ENCODE results near the gene CD93.

Gene CD93

GRCh38 chr20:23083553-23084220, 2.4 kb downstream of the CD93 start:
- Mint-ChIP-seq H3K27ac (peak overlapping the region; percentile 50), H3K4me3 (no peak overlapping the region), H3K36me3 (no peaks in the 10 kb centered on the region), H3K4me1 (peaks cover 22% of the 10 kb centered on the region), H3K9me3 (no peaks in the 10 kb centered on the region)
- no peak for DNase-seq (ENCODE audit: low spot score in 2 of 2)
- ATAC-seq: no peak

- Mint-ChIP-seq H3K4me3 (no peak overlapping the region), H3K9me3 (no peaks in the 10 kb centered on the region), H3K4me1 (peaks cover 22% of the 10 kb centered on the region), H3K36me3 (no peaks in the 10 kb centered on the region), H3K27ac (no peak overlapping the region)
- no peak for DNase-seq (ENCODE audit: low spot score in 2 of 2)
- ATAC-seq: no peak
These were observed 3.1 kb downstream of the CD93 start for GRCh38 chr20:23082846-23083552.

- Mint-ChIP-seq H3K27ac (no peak overlapping the region), H3K4me3 (no peak overlapping the region), H3K36me3 (no peaks in the 10 kb centered on the region), H3K4me1 (peaks cover 15% of the 10 kb centered on the region), H3K9me3 (no peaks in the 10 kb centered on the region)
- no peak for DNase-seq (ENCODE audit: low spot score in 2 of 2)
- ATAC-seq: no peak
These were observed 4.8 kb downstream of the CD93 start for GRCh38 chr20:23081263-23081819.

DNA sequence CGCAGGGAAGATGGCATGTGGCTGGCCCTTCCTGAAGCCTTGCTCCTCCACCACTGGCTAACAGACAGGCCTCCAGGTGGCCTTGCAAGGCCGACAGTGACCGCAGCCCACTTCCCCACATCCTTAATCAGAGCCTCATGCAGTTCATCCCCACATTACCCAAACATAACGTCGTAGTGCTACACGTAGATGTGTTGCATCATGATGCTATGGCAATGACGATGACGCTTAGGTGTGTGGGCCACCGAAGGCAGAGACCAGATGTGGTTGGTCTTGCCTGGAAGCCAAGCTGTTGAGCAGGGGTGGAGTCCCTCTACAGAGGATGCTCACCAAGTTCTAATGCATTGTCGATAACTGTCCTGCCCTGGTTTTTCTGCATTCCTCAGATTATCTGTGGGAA, 5.6 kb downstream of the CD93 start:
- H3K4me3 Mint-ChIP-seq: no peak overlapping the region
- ATAC-seq: no peak
- no peak for DNase-seq (ENCODE audit: low spot score in 2 of 2)
- H3K36me3 Mint-ChIP-seq: no peaks in the 10 kb centered on the region
- H3K9me3 Mint-ChIP-seq: no peaks in the 10 kb centered on the region
- H3K27ac Mint-ChIP-seq: no peak overlapping the region
- H3K4me1 Mint-ChIP-seq: peaks cover 11% of the 10 kb centered on the region

GRCh38 chr20:23079926-23080325, 6.2 kb downstream of the CD93 start:
- Mint-ChIP-seq H3K9me3 (no peaks in the 10 kb centered on the region), H3K27ac (no peak overlapping the region), H3K4me3 (no peak overlapping the region), H3K36me3 (no peaks in the 10 kb centered on the region), H3K4me1 (peaks cover 11% of the 10 kb centered on the region)
- DNase-seq (ENCODE audit: low spot score in 2 of 2): no peak
- no peak for ATAC-seq

GRCh38 chr20:23079016-23079351, 7.1 kb downstream of the CD93 start:
- Mint-ChIP-seq H3K27ac (no peak overlapping the region), H3K4me1 (peaks cover 7% of the 10 kb centered on the region), H3K9me3 (no peaks in the 10 kb centered on the region), H3K36me3 (no peaks in the 10 kb centered on the region), H3K4me3 (no peak overlapping the region)
- ATAC-seq: no peak
- no peak for DNase-seq (ENCODE audit: low spot score in 2 of 2)

GRCh38 chr20:23078351-23079015, 7.6 kb downstream of the CD93 start:
- no peak overlapping the region for H3K4me3 Mint-ChIP-seq
- peaks cover 7% of the 10 kb centered on the region for H3K4me1 Mint-ChIP-seq
- H3K9me3 Mint-ChIP-seq: no peaks in the 10 kb centered on the region
- DNase-seq (ENCODE audit: low spot score in 2 of 2) (no peak), ATAC-seq (no peak)
- no peak overlapping the region for H3K27ac Mint-ChIP-seq
- no peaks in the 10 kb centered on the region for H3K36me3 Mint-ChIP-seq

GRCh38 chr20:23077277-23077676, 8.8 kb downstream of the CD93 start:
- no peaks in the 10 kb centered on the region for H3K36me3 Mint-ChIP-seq
- no peak overlapping the region for H3K27ac Mint-ChIP-seq
- no peak overlapping the region for H3K4me3 Mint-ChIP-seq
- H3K9me3 Mint-ChIP-seq: no peaks in the 10 kb centered on the region
- H3K4me1 Mint-ChIP-seq: peaks cover 4% of the 10 kb centered on the region
- DNase-seq (ENCODE audit: low spot score in 2 of 2) (no peak), ATAC-seq (no peak)

GRCh38 chr20:23074052-23074451, 12.1 kb downstream of the CD93 start:
- H3K4me1 Mint-ChIP-seq: no peaks in the 10 kb centered on the region

GRCh38 chr20:23072892-23073586, 13.1 kb downstream of the CD93 start:
- H3K36me3 Mint-ChIP-seq: no peaks in the 10 kb centered on the region
- no peaks in the 10 kb centered on the region for H3K9me3 Mint-ChIP-seq
- H3K4me1 Mint-ChIP-seq: no peaks in the 10 kb centered on the region
- no peak for DNase-seq (ENCODE audit: low spot score in 2 of 2)
- no peak overlapping the region for H3K27ac Mint-ChIP-seq
- H3K4me3 Mint-ChIP-seq: no peak overlapping the region
- no peak for ATAC-seq

More at GRCh38 chr20:23074052-23074451, 12.1 kb downstream of the CD93 start:
- Mint-ChIP-seq H3K4me3 (no peak overlapping the region), H3K36me3 (no peaks in the 10 kb centered on the region), H3K27ac (no peak overlapping the region), H3K9me3 (no peaks in the 10 kb centered on the region)
- ATAC-seq: no peak
- DNase-seq (ENCODE audit: low spot score in 2 of 2): no peak

GRCh38 chr20:23071996-23072395, 14.1 kb downstream of the CD93 start:
- Mint-ChIP-seq H3K36me3 (no peaks in the 10 kb centered on the region), H3K9me3 (no peaks in the 10 kb centered on the region), H3K27ac (no peak overlapping the region), H3K4me1 (no peaks in the 10 kb centered on the region), H3K4me3 (no peak overlapping the region)
- DNase-seq (ENCODE audit: low spot score in 2 of 2) (no peak), ATAC-seq (no peak)

GRCh38 chr20:23071398-23071797, 14.7 kb downstream of the CD93 start:
- Mint-ChIP-seq H3K36me3 (no peaks in the 10 kb centered on the region), H3K4me1 (no peaks in the 10 kb centered on the region), H3K27ac (no peak overlapping the region), H3K9me3 (no peaks in the 10 kb centered on the region), H3K4me3 (no peak overlapping the region)
- ATAC-seq (no peak), DNase-seq (ENCODE audit: low spot score in 2 of 2) (no peak)

DNA sequence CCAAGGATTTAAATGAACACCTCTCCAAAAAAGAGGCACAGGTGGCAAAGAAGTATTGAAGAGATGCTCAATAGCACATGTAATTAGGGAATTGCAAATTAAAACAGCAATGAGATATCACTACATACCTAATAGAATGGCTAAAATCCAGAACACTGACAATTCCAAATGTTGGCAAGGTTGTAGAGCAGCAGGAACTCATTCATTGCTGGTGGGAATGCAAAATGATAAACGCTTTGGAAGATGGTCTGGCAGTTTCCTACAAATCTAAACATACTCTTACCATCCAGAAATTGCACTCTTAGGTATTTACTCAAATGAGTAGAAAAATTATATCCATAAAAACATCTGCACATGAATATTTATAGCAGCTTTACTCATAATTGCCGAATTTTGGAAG, 17.0 kb downstream of the CD93 start:
- H3K36me3 Mint-ChIP-seq: no peaks in the 10 kb centered on the region
- H3K9me3 Mint-ChIP-seq: no peaks in the 10 kb centered on the region
- ATAC-seq (no peak), DNase-seq (ENCODE audit: low spot score in 2 of 2) (no peak)
- H3K27ac Mint-ChIP-seq: no peak overlapping the region
- no peak overlapping the region for H3K4me3 Mint-ChIP-seq
- no peaks in the 10 kb centered on the region for H3K4me1 Mint-ChIP-seq

- H3K4me1 Mint-ChIP-seq: no peaks in the 10 kb centered on the region
- ATAC-seq (no peak), DNase-seq (ENCODE audit: low spot score in 2 of 2) (no peak)
- no peak overlapping the region for H3K27ac Mint-ChIP-seq
- H3K4me3 Mint-ChIP-seq: no peak overlapping the region
- no peaks in the 10 kb centered on the region for H3K9me3 Mint-ChIP-seq
- H3K36me3 Mint-ChIP-seq: no peaks in the 10 kb centered on the region
These were observed 17.8 kb downstream of the CD93 start for GRCh38 chr20:23068283-23068682.

GRCh38 chr20:23066772-23067171, 19.4 kb downstream of the CD93 start:
- DNase-seq (ENCODE audit: low spot score in 2 of 2): no peak
- H3K36me3 Mint-ChIP-seq: no peaks in the 10 kb centered on the region
- ATAC-seq: no peak
- H3K9me3 Mint-ChIP-seq: no peaks in the 10 kb centered on the region
- H3K4me1 Mint-ChIP-seq: no peaks in the 10 kb centered on the region
- H3K4me3 Mint-ChIP-seq: no peak overlapping the region
- H3K27ac Mint-ChIP-seq: no peak overlapping the region

All from stimulated activated effector memory CD8-positive, alpha-beta T cell treated with anti-CD3 and anti-CD28 coated beads, Interleukin-12 subunit alpha, Interleukin-12 subunit beta, amount 100 ng/mL, for 72 hours (primary cell).